Uterus (tissue), 4 donors: ENCODE data around the gene RDH5. TPM values are rescaled to one million over a fixed set of nuclear protein-coding genes. Genes with fewer than 3 reads are reported as not detected.

Experiments
- DNase-seq, 2 donors: peaks; one replicate each; pipeline ENCODE4 v3.0.0-alpha.2; 2019 to 2020
- H3K27ac ChIP-seq, 2 donors: fragments of 200-600 bp; sonication (generic); 1 replicate in 1 of 2; 2 replicates in 1 of 2; pipeline ENCODE4 v1.5.1; 2016 to 2018
- H3K27me3 ChIP-seq, 2 donors: fragments of 200-600 bp; sonication (generic); one replicate each; pipeline ENCODE4 v1.5.1; 2018 to 2019; ENCODE audit warnings: control low read depth in 1 of 2
- H3K36me3 ChIP-seq, 2 donors: fragments of 200-600 bp; sonication (generic); one replicate each; pipeline ENCODE4 v1.5.1; 2019; ENCODE audit warnings: control low read depth in 1 of 2
- H3K4me1 ChIP-seq, 2 donors: fragments of 200-600 bp; sonication (generic); one replicate each; pipeline ENCODE4 v1.5.1; 2018 to 2019; ENCODE audit warnings: control low read depth in 1 of 2
- H3K4me3 ChIP-seq, 2 donors: fragments of 200-600 bp; sonication (generic); 1 replicate in 1 of 2; 2 replicates in 1 of 2; pipeline ENCODE4 v1.5.1; 2018 to 2019; ENCODE audit warnings: mild to moderate bottlenecking in 1 of 2
- H3K9me3 ChIP-seq, 2 donors: fragments of 200-600 bp; sonication (generic); one replicate each; pipeline ENCODE4 v1.5.1; 2019; ENCODE audit warnings: control low read depth in 1 of 2
- CTCF ChIP-seq, 4 experiments: fragments of 200-600 bp in 2 of 4; fragments of 450-650 bp in 2 of 4; sonication (generic) in 2 of 4; IDR thresholded peaks; one replicate each; pipeline ENCODE4 v1.5.1; 2016 to 2019; ENCODE audit warnings: antibody characterized with exemption in 4 of 4, mild to moderate bottlenecking in 2 of 4, moderate library complexity in 1 of 4
- POLR2A ChIP-seq, 2 donors: fragments of 450-650 bp; IDR thresholded peaks; one replicate each; pipeline ENCODE4 v1.6.1; 2016; ENCODE audit warnings: antibody characterized with exemption in 2 of 2, mild to moderate bottlenecking in 1 of 2, moderate library complexity in 1 of 2
- intact Hi-C: fragments of 100-400 bp; cut with DNase I; formaldehyde crosslinking; loops from one replicate; pipeline ENCODE4 v1.15.1; 2023; ENCODE audit warnings: low total_unique reads
- total RNA-seq, 4 donors: library from RNA; depleted of rRNA in 3 of 4; stranded (reverse); fragments of >200 nt in 3 of 4; gene quantifications; one replicate each; pipeline versions ENCODE4 v1.1.0 to v1.2.4, GENCODE V29; 2014 to 2023
- donor health status: DM: yes; HTN: yes; CAD: no.

The RDH5 gene
- 10 to 100 TPM in 2 of 4 donors, 1 to 10 TPM in 2; 4.1 to 16.8 (median 9.7) TPM for total RNA-seq

GRCh38 chr12:55720071-55720564 is at the start of gene RDH5:
Gene RDH5 (plus strand): TSS chr12:55720393. CDS start chr12:55721185, 792 bp downstream.
- peak; percentile 80 to 84 for DNase-seq
- Histone ChIP-seq H3K36me3 (no peaks in the 10 kb centered on the region), H3K9me3 (no peaks in the 10 kb centered on the region), H3K27ac (peak within 1 kb of the TSS; percentile 93 to 95), H3K4me3 (no peak within 1 kb of the TSS), H3K27me3 (no peaks in the 10 kb centered on the region), H3K4me1 (peaks cover 6 to 33% of the 10 kb centered on the region in 2 donors)
- intact Hi-C loops = no loop called here
- TF ChIP-seq POLR2A (IDR thresholded peaks at IDR 0.05) (no peak), CTCF (IDR thresholded peaks at IDR 0.05) (no peak)

- intact Hi-C loops = no loop called here
- no peak for DNase-seq
- no peaks in the 10 kb centered on the region for H3K9me3 ChIP-seq
- H3K4me3 ChIP-seq = no peak overlapping the region
- TF ChIP-seq CTCF (IDR thresholded peaks at IDR 0.05) (no peak), POLR2A (IDR thresholded peaks at IDR 0.05) (no peak)
- no peaks in the 10 kb centered on the region for H3K27me3 ChIP-seq
- no peaks in the 10 kb centered on the region for H3K4me1 ChIP-seq
- no peaks in the 10 kb centered on the region for H3K36me3 ChIP-seq
- H3K27ac ChIP-seq = no peak overlapping the region
These were observed 48.4 kb upstream of the RDH5 start for GRCh38 chr12:55671746-55672145.

- Histone ChIP-seq H3K9me3 (no peaks in the 10 kb centered on the region), H3K27ac (no peak overlapping the region), H3K27me3 (no peaks in the 10 kb centered on the region), H3K4me1 (no peaks in the 10 kb centered on the region), H3K36me3 (no peaks in the 10 kb centered on the region), H3K4me3 (no peak overlapping the region)
- DNase-seq = no peak
- TF ChIP-seq CTCF (IDR thresholded peaks at IDR 0.05) = no peak
- no peak for TF ChIP-seq POLR2A (IDR thresholded peaks at IDR 0.05)
- intact Hi-C loops = no loop called here
These were observed 46.6 kb upstream of the RDH5 start for GRCh38 chr12:55673638-55674037.

GRCh38 chr12:55675666-55676065 is 44.5 kb upstream of the RDH5 start:
- Histone ChIP-seq H3K27me3 (no peaks in the 10 kb centered on the region), H3K9me3 (no peaks in the 10 kb centered on the region), H3K4me3 (no peak overlapping the region), H3K27ac (no peak overlapping the region), H3K36me3 (no peaks in the 10 kb centered on the region), H3K4me1 (no peaks in the 10 kb centered on the region)
- intact Hi-C loops = no loop called here
- TF ChIP-seq CTCF (IDR thresholded peaks at IDR 0.05) = no peak
- TF ChIP-seq POLR2A (IDR thresholded peaks at IDR 0.05) = no peak
- no peak for DNase-seq

DNA sequence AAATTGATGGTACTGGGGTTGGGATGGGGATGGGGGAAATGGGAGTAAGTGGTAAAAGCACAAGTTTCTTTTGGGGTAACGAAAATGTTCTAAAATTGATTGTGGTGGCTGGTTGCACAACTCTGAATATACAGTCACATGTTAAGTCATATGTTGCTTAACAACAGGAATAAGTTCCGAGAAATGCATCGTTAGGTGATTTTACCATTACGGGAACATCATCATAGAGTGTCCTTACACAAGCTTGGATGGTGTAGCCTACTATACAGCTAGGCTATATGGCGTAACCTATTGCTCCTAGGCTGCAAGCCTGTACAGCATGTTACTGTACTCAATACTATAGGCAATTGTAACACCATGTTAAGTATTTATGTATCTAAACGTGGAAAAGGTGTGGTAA is 43.5 kb upstream of the RDH5 start:
- no peaks in the 10 kb centered on the region for H3K27me3 ChIP-seq
- no peak overlapping the region for H3K4me3 ChIP-seq
- peaks cover 0 to 6% of the 10 kb centered on the region in 2 donors for H3K4me1 ChIP-seq
- no peak overlapping the region for H3K27ac ChIP-seq
- TF ChIP-seq POLR2A (IDR thresholded peaks at IDR 0.05) (no peak), CTCF (IDR thresholded peaks at IDR 0.05) (no peak)
- intact Hi-C loops = no loop called here
- no peak for DNase-seq
- no peaks in the 10 kb centered on the region for H3K36me3 ChIP-seq
- no peaks in the 10 kb centered on the region for H3K9me3 ChIP-seq
